Astrocyte (in vitro differentiated cells and primary cell): Measurements from ENCODE around the gene CYP1A2. TPM values are rescaled to one million over a fixed set of nuclear protein-coding genes. Genes with fewer than 3 reads are reported as not detected.
"Not testable (repeated sequence)": the region's sequence is repeated elsewhere in the genome, so short reads cannot be mapped to it uniquely, and the experiment has no call there.

Experiments used
- DNase-seq: peaks from one replicate; pipeline ENCODE4 v3.0.0-alpha.2; 2010; ENCODE audit warnings: low read depth
- FAIRE-seq: peaks from 2 replicates; lab custom pipeline; 2011; peaks lifted over from hg19 to GRCh38; lab: Jason Lieb, UNC
- H2AFZ ChIP-seq: 2 replicates; pipeline ENCODE4 v1.6.0; 2012; ENCODE audit warnings: low read depth, low read length, inconsistent platforms
- H3K27ac ChIP-seq: 2 replicates; pipeline ENCODE4 v1.5.1; 2011; ENCODE audit warnings: low read depth, low read length, inconsistent platforms
- H3K27me3 ChIP-seq: 2 replicates; pipeline ENCODE4 v1.6.0; 2011; ENCODE audit warnings: low read length, inconsistent platforms; ENCODE audit not compliant: insufficient read depth
- H3K36me3 ChIP-seq: 2 replicates; pipeline ENCODE4 v1.5.1; 2011; ENCODE audit warnings: low read length, inconsistent platforms; ENCODE audit not compliant: insufficient read depth
- H3K4me1 ChIP-seq: 2 replicates; pipeline ENCODE4 v1.5.1; 2011; ENCODE audit warnings: low read length, inconsistent platforms; ENCODE audit not compliant: insufficient read depth
- H3K4me2 ChIP-seq: 2 replicates; pipeline ENCODE4 v1.6.0; 2012; ENCODE audit warnings: low read length, inconsistent platforms
- H3K4me3 ChIP-seq: 2 replicates; pipeline ENCODE4 v1.5.1; 2011; ENCODE audit warnings: low read depth, mild to moderate bottlenecking, low read length, inconsistent platforms; ENCODE audit not compliant: insufficient read depth
- H3K79me2 ChIP-seq: 2 replicates; pipeline ENCODE4 v1.6.0; 2012; ENCODE audit warnings: mild to moderate bottlenecking, low read length, inconsistent platforms; ENCODE audit not compliant: insufficient read depth
- H3K9ac ChIP-seq: 2 replicates; pipeline ENCODE4 v1.6.0; 2012; ENCODE audit warnings: mild to moderate bottlenecking, low read length, inconsistent platforms
- H3K9me3 ChIP-seq: 2 replicates; pipeline ENCODE4 v1.5.1; 2012; ENCODE audit warnings: low read depth, mild to moderate bottlenecking, low read length, inconsistent platforms; ENCODE audit not compliant: insufficient read depth
- H4K20me1 ChIP-seq: 2 replicates; pipeline ENCODE4 v1.6.0; 2012; ENCODE audit warnings: low read length, inconsistent platforms; ENCODE audit not compliant: insufficient read depth
- H3K27ac Mint-ChIP-seq: one replicate; pipeline ENCODE4 v1.8.0; 2021; ENCODE audit warnings: mild to moderate bottlenecking, mixed read lengths; ENCODE audit not compliant: unreplicated experiment
- H3K27me3 Mint-ChIP-seq: one replicate; pipeline ENCODE4 v1.8.0; 2021; ENCODE audit warnings: low read depth, mixed read lengths; ENCODE audit not compliant: unreplicated experiment
- H3K36me3 Mint-ChIP-seq: one replicate; pipeline ENCODE4 v1.8.0; 2021; ENCODE audit warnings: low read depth, mixed read lengths; ENCODE audit not compliant: unreplicated experiment
- H3K4me1 Mint-ChIP-seq: one replicate; pipeline ENCODE4 v1.8.0; 2021; ENCODE audit warnings: low read depth, mixed read lengths; ENCODE audit not compliant: unreplicated experiment
- H3K4me3 Mint-ChIP-seq: one replicate; pipeline ENCODE4 v1.8.0; 2021; ENCODE audit warnings: mild to moderate bottlenecking, moderate library complexity, mixed read lengths; ENCODE audit not compliant: unreplicated experiment
- H3K9me3 Mint-ChIP-seq: one replicate; pipeline ENCODE4 v1.8.0; 2021; ENCODE audit warnings: mild to moderate bottlenecking, mixed read lengths; ENCODE audit not compliant: unreplicated experiment
- EZH2 ChIP-seq: IDR thresholded peaks from 2 replicates; pipeline ENCODE4 v1.6.1; 2012; ENCODE audit warnings: mild to moderate bottlenecking, low read length, inconsistent platforms; ENCODE audit not compliant: insufficient read depth
- total RNA-seq: library from RNA; stranded (reverse); gene quantifications from 2 replicates; pipeline ENCODE4 v1.2.1, GENCODE V29; 2021
- TF ChIP-seq, protein P1 (sequence below): IDR thresholded peaks from 2 replicates; pipeline ENCODE4 v1.5.1; 2011; ENCODE audit warnings: low read depth, mild to moderate bottlenecking, inconsistent platforms, low read length, moderate library complexity; ENCODE audit not compliant: insufficient read depth

The CYP1A2 gene
- total RNA-seq, 1 donor from 2014 or later = not detected

GRCh38 chr15:74735305-74735704, 13.3 kb upstream of the CYP1A2 start:
- Mint-ChIP-seq H3K27ac (no peak overlapping the region), H3K27me3 (peaks cover 57% of the 10 kb centered on the region), H3K4me3 (no peak overlapping the region), H3K4me1 (no peaks in the 10 kb centered on the region), H3K9me3 (peaks cover 18% of the 10 kb centered on the region), H3K36me3 (peaks cover 2% of the 10 kb centered on the region)
- Histone ChIP-seq H3K27me3 (peaks cover 20% of the 10 kb centered on the region), H3K4me3 (no peak overlapping the region), H2AFZ (no peak overlapping the region), H3K27ac (no peak overlapping the region), H3K4me2 (no peak overlapping the region), H3K4me1 (no peaks in the 10 kb centered on the region), H4K20me1 (no peaks in the 10 kb centered on the region), H3K79me2 (no peaks in the 10 kb centered on the region), H3K9me3 (no peaks in the 10 kb centered on the region), H3K36me3 (no peaks in the 10 kb centered on the region), H3K9ac (no peak overlapping the region)
- FAIRE-seq (no peak), DNase-seq (no peak)
- TF ChIP-seq, protein P1, sequence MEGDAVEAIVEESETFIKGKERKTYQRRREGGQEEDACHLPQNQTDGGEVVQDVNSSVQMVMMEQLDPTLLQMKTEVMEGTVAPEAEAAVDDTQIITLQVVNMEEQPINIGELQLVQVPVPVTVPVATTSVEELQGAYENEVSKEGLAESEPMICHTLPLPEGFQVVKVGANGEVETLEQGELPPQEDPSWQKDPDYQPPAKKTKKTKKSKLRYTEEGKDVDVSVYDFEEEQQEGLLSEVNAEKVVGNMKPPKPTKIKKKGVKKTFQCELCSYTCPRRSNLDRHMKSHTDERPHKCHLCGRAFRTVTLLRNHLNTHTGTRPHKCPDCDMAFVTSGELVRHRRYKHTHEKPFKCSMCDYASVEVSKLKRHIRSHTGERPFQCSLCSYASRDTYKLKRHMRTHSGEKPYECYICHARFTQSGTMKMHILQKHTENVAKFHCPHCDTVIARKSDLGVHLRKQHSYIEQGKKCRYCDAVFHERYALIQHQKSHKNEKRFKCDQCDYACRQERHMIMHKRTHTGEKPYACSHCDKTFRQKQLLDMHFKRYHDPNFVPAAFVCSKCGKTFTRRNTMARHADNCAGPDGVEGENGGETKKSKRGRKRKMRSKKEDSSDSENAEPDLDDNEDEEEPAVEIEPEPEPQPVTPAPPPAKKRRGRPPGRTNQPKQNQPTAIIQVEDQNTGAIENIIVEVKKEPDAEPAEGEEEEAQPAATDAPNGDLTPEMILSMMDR = no peak
- no peak for TF ChIP-seq EZH2

DNA sequence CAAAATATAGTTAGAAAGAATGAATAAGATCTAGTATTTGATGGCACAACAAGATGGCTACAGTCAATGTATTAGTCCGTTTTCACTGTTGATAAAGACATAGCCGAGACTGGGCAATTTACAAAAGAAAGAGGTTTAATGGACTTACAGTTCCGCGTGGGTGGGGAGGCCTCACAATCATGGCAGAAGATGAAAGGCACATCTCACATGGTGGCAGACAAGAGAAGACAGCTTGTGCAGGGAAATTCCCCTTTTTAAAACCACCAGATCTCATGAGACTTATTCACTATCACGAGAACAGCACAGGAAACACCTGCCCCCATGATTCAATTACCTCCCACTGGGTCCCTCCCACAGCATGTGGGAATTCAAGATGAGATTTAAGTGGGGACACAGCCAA, 10.4 kb upstream of the CYP1A2 start:
- H3K27me3 ChIP-seq, H3K36me3 ChIP-seq, DNase-seq, FAIRE-seq, H3K9ac ChIP-seq, H3K27ac Mint-ChIP-seq, H3K9me3 ChIP-seq, H3K4me1 ChIP-seq, H3K4me3 ChIP-seq, H2AFZ ChIP-seq, H3K79me2 ChIP-seq, H3K4me1 Mint-ChIP-seq, H3K4me2 ChIP-seq, H3K27ac ChIP-seq, H3K36me3 Mint-ChIP-seq, H3K4me3 Mint-ChIP-seq, H4K20me1 ChIP-seq: not testable (repeated sequence)
- Mint-ChIP-seq H3K9me3 (peaks cover 24% of the 10 kb centered on the region), H3K27me3 (peaks cover 53% of the 10 kb centered on the region)

GRCh38 chr15:74742422-74742821, 6.2 kb upstream of the CYP1A2 start:
- Histone ChIP-seq H3K9ac (no peak overlapping the region), H4K20me1 (no peaks in the 10 kb centered on the region), H3K9me3 (peaks cover 3% of the 10 kb centered on the region), H3K27ac (no peak overlapping the region), H3K4me3 (no peak overlapping the region), H3K79me2 (no peaks in the 10 kb centered on the region), H2AFZ (no peak overlapping the region), H3K27me3 (no peaks in the 10 kb centered on the region), H3K36me3 (no peaks in the 10 kb centered on the region), H3K4me2 (no peak overlapping the region), H3K4me1 (no peaks in the 10 kb centered on the region)
- H3K27ac Mint-ChIP-seq = no peak overlapping the region
- H3K4me3 Mint-ChIP-seq = no peak overlapping the region
- FAIRE-seq (no peak), DNase-seq (no peak)
- no peaks in the 10 kb centered on the region for H3K4me1 Mint-ChIP-seq
- peaks cover 35% of the 10 kb centered on the region for H3K27me3 Mint-ChIP-seq
- TF ChIP-seq EZH2 = no peak
- TF ChIP-seq, protein P1 = no peak
- peaks cover 15% of the 10 kb centered on the region for H3K9me3 Mint-ChIP-seq
- H3K36me3 Mint-ChIP-seq = peaks cover 2% of the 10 kb centered on the region
